DND-41 (cell line): ENCODE measurements around the gene CUBN.

ENCODE experiments used
- ATAC-seq: fragments of 200-7000 bp; cut with Tn5 transposase; 3 replicates; pipeline ENCODE4 v1.9.1; 2021; ENCODE audit warnings: low read depth; ENCODE audit not compliant: insufficient read depth
- DNase-seq: peaks from one replicate; pipeline ENCODE4 v3.0.0-alpha.2; 2020
- H2AFZ ChIP-seq: 2 replicates; pipeline ENCODE4 v1.6.0; 2012; ENCODE audit warnings: low read depth, low read length
- H3K27ac ChIP-seq: 2 replicates; pipeline ENCODE4 v1.5.1; 2012; ENCODE audit warnings: low read length, inconsistent platforms
- H3K27me3 ChIP-seq: fragments of 200-600 bp; sonication (generic); 2 replicates; pipeline ENCODE4 v1.6.0; 2012; ENCODE audit warnings: low read length, mild to moderate bottlenecking, inconsistent platforms; ENCODE audit not compliant: insufficient read depth, poor library complexity
- H3K36me3 ChIP-seq: 2 replicates; pipeline ENCODE4 v1.5.1; 2012; ENCODE audit warnings: low read length, inconsistent platforms; ENCODE audit not compliant: insufficient read depth
- H3K4me1 ChIP-seq: 2 replicates; pipeline ENCODE4 v1.5.1; 2012; ENCODE audit warnings: mild to moderate bottlenecking, low read length; ENCODE audit not compliant: insufficient read depth
- H3K4me2 ChIP-seq: 2 replicates; pipeline ENCODE4 v1.6.0; 2012; ENCODE audit warnings: mild to moderate bottlenecking, moderate library complexity, low read length, inconsistent platforms; ENCODE audit not compliant: insufficient read depth
- H3K4me3 ChIP-seq, 2 experiments: fragments of 200-600 bp in 1 of 2; shearing (Covaris generic) in 1 of 2; 2 replicates each; pipeline ENCODE4 v1.5.1; 2012 to 2016; ENCODE audit warnings: inconsistent platforms in 2 of 2, low read length in 2 of 2, mild to moderate bottlenecking in 2 of 2, low read depth in 1 of 2, moderate library complexity in 1 of 2
- H3K79me2 ChIP-seq: 2 replicates; pipeline ENCODE4 v1.6.0; 2012; ENCODE audit warnings: low read length, inconsistent platforms; ENCODE audit not compliant: insufficient read depth
- H3K9ac ChIP-seq: 2 replicates; pipeline ENCODE4 v1.6.0; 2012; ENCODE audit warnings: low read depth, mild to moderate bottlenecking, inconsistent platforms, low read length, moderate library complexity
- H3K9me3 ChIP-seq: 2 replicates; pipeline ENCODE4 v1.5.1; 2012; ENCODE audit warnings: low read length, moderate library complexity, mild to moderate bottlenecking, inconsistent platforms; ENCODE audit not compliant: insufficient read depth, severe bottlenecking
- H4K20me1 ChIP-seq: 2 replicates; pipeline ENCODE4 v1.6.0; 2012; ENCODE audit warnings: low read length; ENCODE audit not compliant: insufficient read depth
- CTCF ChIP-seq: IDR thresholded peaks from 2 replicates; pipeline ENCODE4 v1.5.1; 2012; ENCODE audit warnings: borderline replicate concordance, low read length, moderate library complexity, mild to moderate bottlenecking; ENCODE audit not compliant: poor library complexity, severe bottlenecking; ENCODE audit errors: extremely low read depth
- EZH2 ChIP-seq: IDR thresholded peaks from 3 replicates; pipeline ENCODE4 v1.6.1; 2012; ENCODE audit warnings: borderline replicate concordance, low read depth, mild to moderate bottlenecking, moderate library complexity, low read length, inconsistent platforms; ENCODE audit not compliant: severe bottlenecking

CUBN gene

DNA sequence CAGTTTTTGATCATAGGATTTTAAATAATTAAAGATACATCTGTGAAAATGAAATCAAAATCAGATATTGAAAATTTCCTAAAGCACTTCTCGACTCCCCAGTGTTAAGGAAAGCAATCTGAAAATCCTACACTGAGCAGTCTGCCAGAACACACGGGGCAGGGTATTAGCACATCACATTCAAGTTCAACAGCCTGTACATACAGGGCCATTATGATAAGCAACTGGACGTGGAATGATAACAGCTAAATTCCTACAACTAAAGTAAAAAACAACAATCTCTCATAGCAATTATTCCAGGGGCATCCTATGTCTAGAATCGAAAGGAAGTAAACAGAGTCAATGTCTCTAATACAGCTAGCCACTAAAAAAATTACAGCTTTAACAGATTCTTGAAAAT is 40.2 kb upstream of the CUBN start:
- ATAC-seq: no peak
- H3K4me1 ChIP-seq: no peaks in the 10 kb centered on the region

GRCh38 chr10:17166699-17167098 is 37.1 kb upstream of the CUBN start:
- no peak overlapping the region for H3K27ac ChIP-seq
- H2AFZ ChIP-seq: no peak overlapping the region
- no peak overlapping the region for H3K4me2 ChIP-seq
- TF ChIP-seq CTCF: no peak
- no peak for TF ChIP-seq EZH2
- no peaks in the 10 kb centered on the region for H3K27me3 ChIP-seq
- H3K9ac ChIP-seq: no peak overlapping the region
- H3K36me3 ChIP-seq: 0 out of 2 replicates have a peak, but pooled peaks cover 3% of the 10 kb centered on the region
- H3K4me1 ChIP-seq: no peaks in the 10 kb centered on the region
- no peak overlapping the region for H3K4me3 ChIP-seq
- H4K20me1 ChIP-seq: no peaks in the 10 kb centered on the region
- DNase-seq (no peak), ATAC-seq (0 out of 3 replicates have a peak, but pooled peaks have one; percentile 14)
- H3K79me2 ChIP-seq: no peaks in the 10 kb centered on the region
- H3K9me3 ChIP-seq: no peaks in the 10 kb centered on the region

More for the DNA sequence above, 40.2 kb upstream of the CUBN start:
- no peak for DNase-seq
- TF ChIP-seq CTCF (no peak), EZH2 (no peak)
- H3K27me3 ChIP-seq: no peaks in the 10 kb centered on the region
- H3K9me3 ChIP-seq: no peaks in the 10 kb centered on the region
- H4K20me1 ChIP-seq: no peaks in the 10 kb centered on the region
- no peak overlapping the region for H3K9ac ChIP-seq
- 0 out of 2 replicates have a peak, but pooled peaks cover 3% of the 10 kb centered on the region for H3K36me3 ChIP-seq
- H3K4me3 ChIP-seq: no peak overlapping the region
- H3K4me2 ChIP-seq: no peak overlapping the region
- no peak overlapping the region for H2AFZ ChIP-seq
- no peak overlapping the region for H3K27ac ChIP-seq
- no peaks in the 10 kb centered on the region for H3K79me2 ChIP-seq

GRCh38 chr10:17162828-17163227 is 33.2 kb upstream of the CUBN start:
- Histone ChIP-seq H3K27ac (no peak overlapping the region), H3K9me3 (no peaks in the 10 kb centered on the region), H3K4me3 (no peak overlapping the region), H3K79me2 (no peaks in the 10 kb centered on the region), H3K27me3 (no peaks in the 10 kb centered on the region), H4K20me1 (no peaks in the 10 kb centered on the region), H3K36me3 (no peaks in the 10 kb centered on the region), H3K9ac (no peak overlapping the region), H2AFZ (no peak overlapping the region), H3K4me1 (no peaks in the 10 kb centered on the region), H3K4me2 (no peak overlapping the region)
- no peak for DNase-seq
- no peak for ATAC-seq
- TF ChIP-seq EZH2: no peak
- TF ChIP-seq CTCF: no peak

DNA sequence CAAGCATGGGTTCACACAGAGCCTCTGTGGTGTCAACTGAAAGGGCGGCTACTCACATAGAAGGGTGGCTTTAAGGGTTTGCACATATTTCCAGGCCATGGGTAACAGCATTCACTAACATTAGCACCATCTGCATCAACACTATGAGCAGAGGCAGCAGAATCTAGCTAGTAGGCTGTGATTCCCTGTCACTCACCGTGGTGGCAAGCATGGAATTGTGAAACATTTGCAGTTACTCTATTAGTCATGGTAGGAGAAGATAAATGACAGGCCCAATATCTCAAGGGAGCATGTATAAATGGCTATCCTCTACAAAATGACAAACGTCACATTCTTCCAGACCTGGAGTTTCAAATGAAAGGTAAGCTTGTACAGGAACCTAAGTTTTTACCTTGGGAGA is 32.2 kb upstream of the CUBN start:
- no peaks in the 10 kb centered on the region for H3K36me3 ChIP-seq
- no peak overlapping the region for H3K4me2 ChIP-seq
- no peak overlapping the region for H3K9ac ChIP-seq
- ATAC-seq (no peak), DNase-seq (no peak)
- no peaks in the 10 kb centered on the region for H4K20me1 ChIP-seq
- H3K27me3 ChIP-seq: no peaks in the 10 kb centered on the region
- H3K27ac ChIP-seq: no peak overlapping the region
- TF ChIP-seq CTCF: no peak
- TF ChIP-seq EZH2: no peak
- no peaks in the 10 kb centered on the region for H3K9me3 ChIP-seq
- H3K79me2 ChIP-seq: no peaks in the 10 kb centered on the region
- H3K4me3 ChIP-seq: no peak overlapping the region
- no peaks in the 10 kb centered on the region for H3K4me1 ChIP-seq
- H2AFZ ChIP-seq: no peak overlapping the region
